DOHH2 (cell line): ENCODE results near the gene PKD1L1.

Source experiments
- H3F3A ChIP-seq: fragments of 200-600 bp; sonication (generic), shearing (Covaris generic); 2 replicates; pipeline ENCODE4 v1.6.0; 2016; ENCODE audit warnings: antibody characterized with exemption, mild to moderate bottlenecking; ENCODE audit not compliant: control insufficient read depth, insufficient read depth
- H3K27ac ChIP-seq: fragments of 200-600 bp; sonication (generic); 2 replicates; pipeline ENCODE4 v1.5.1; 2014; ENCODE audit warnings: low read depth, mild to moderate bottlenecking, low read length, moderate library complexity
- H3K27me3 ChIP-seq: fragments of 200-600 bp; sonication (generic); 2 replicates; pipeline ENCODE4 v1.6.1; 2014; ENCODE audit warnings: mild to moderate bottlenecking, low read length, mixed read lengths; ENCODE audit not compliant: control insufficient read depth
- H3K36me3 ChIP-seq: fragments of 200-600 bp; sonication (generic); 2 replicates; pipeline ENCODE4 v1.6.1; 2014; ENCODE audit warnings: mild to moderate bottlenecking, low read length, moderate library complexity, mixed read lengths; ENCODE audit not compliant: control insufficient read depth
- H3K4me1 ChIP-seq: fragments of 200-600 bp; sonication (generic); 2 replicates; pipeline ENCODE4 v1.6.1; 2014; ENCODE audit warnings: mild to moderate bottlenecking, low read length, mixed read lengths; ENCODE audit not compliant: control insufficient read depth
- H3K4me2 ChIP-seq: fragments of 200-600 bp; sonication (generic); 2 replicates; pipeline ENCODE4 v1.6.0; 2014; ENCODE audit warnings: mild to moderate bottlenecking, low read length, moderate library complexity
- H3K4me3 ChIP-seq: fragments of 200-600 bp; sonication (generic); 2 replicates; pipeline ENCODE4 v1.5.1; 2014; ENCODE audit warnings: mild to moderate bottlenecking, low read length, mixed read lengths
- H3K79me2 ChIP-seq: fragments of 200-600 bp; sonication (generic); 2 replicates; pipeline ENCODE4 v1.6.1; 2014; ENCODE audit warnings: mild to moderate bottlenecking, low read length, mixed read lengths; ENCODE audit not compliant: control insufficient read depth
- H3K9me2 ChIP-seq: fragments of 200-600 bp; sonication (generic); replicated peaks from 2 replicates; pipeline ENCODE4 v1.6.1; 2014; ENCODE audit warnings: mild to moderate bottlenecking, low read length, mixed read lengths; ENCODE audit not compliant: control insufficient read depth
- H3K9me3 ChIP-seq: fragments of 200-600 bp; sonication (generic); 2 replicates; pipeline ENCODE4 v1.6.1; 2014; ENCODE audit warnings: antibody characterized with exemption, low read length, mixed read lengths; ENCODE audit not compliant: control insufficient read depth, insufficient read depth
- H4K20me1 ChIP-seq: fragments of 200-600 bp; sonication (generic); 2 replicates; pipeline ENCODE4 v1.6.0; 2014; ENCODE audit warnings: low read depth, mild to moderate bottlenecking, antibody characterized with exemption, low read length, moderate library complexity; ENCODE audit not compliant: control insufficient read depth, insufficient read depth
- CTCF ChIP-seq: fragments of 200-600 bp; sonication (generic); IDR thresholded peaks from one replicate; pipeline ENCODE4 v1.5.1; 2014; ENCODE audit warnings: antibody characterized with exemption, mild to moderate bottlenecking, low read depth, low read length; ENCODE audit not compliant: poor library complexity, severe bottlenecking
- EZH2phosphoT487 ChIP-seq: fragments of 200-600 bp; sonication (generic); IDR thresholded peaks from 2 replicates; pipeline ENCODE4 v1.6.1; 2017; ENCODE audit warnings: borderline replicate concordance, mild to moderate bottlenecking, antibody characterized with exemption, low read length, moderate library complexity, mixed read lengths

The PKD1L1 gene

GRCh38 chr7:47812429-47813136 is 135.7 kb downstream of the PKD1L1 start:
- Histone ChIP-seq H3K79me2 (no peaks in the 10 kb centered on the region), H3K36me3 (no peaks in the 10 kb centered on the region), H3K4me2 (no peak overlapping the region), H3K4me1 (peaks cover 38% of the 10 kb centered on the region), H4K20me1 (no peaks in the 10 kb centered on the region), H3K27me3 (no peaks in the 10 kb centered on the region), H3F3A (no peaks in the 10 kb centered on the region), H3K9me3 (no peaks in the 10 kb centered on the region), H3K4me3 (no peak overlapping the region), H3K27ac (no peak overlapping the region), H3K9me2 (no peaks in the 10 kb centered on the region)
- TF ChIP-seq EZH2phosphoT487: no peak
- TF ChIP-seq CTCF: no peak

- no peak for TF ChIP-seq EZH2phosphoT487
- TF ChIP-seq CTCF: no peak
- Histone ChIP-seq H3K4me1 (peaks cover 45% of the 10 kb centered on the region), H3K36me3 (no peaks in the 10 kb centered on the region)
Measured at GRCh38 chr7:47811632-47812380, 136.5 kb downstream of the PKD1L1 start.

GRCh38 chr7:47809387-47809786 is 138.9 kb downstream of the PKD1L1 start:
- H3K4me3 ChIP-seq: no peak overlapping the region
- no peak for TF ChIP-seq CTCF
- no peak for TF ChIP-seq EZH2phosphoT487

More at GRCh38 chr7:47811632-47812380, 136.5 kb downstream of the PKD1L1 start:
- Histone ChIP-seq H3K27me3 (no peaks in the 10 kb centered on the region), H3F3A (no peaks in the 10 kb centered on the region), H3K4me3 (no peak overlapping the region), H3K79me2 (no peaks in the 10 kb centered on the region), H3K27ac (no peak overlapping the region), H4K20me1 (no peaks in the 10 kb centered on the region), H3K4me2 (no peak overlapping the region), H3K9me3 (no peaks in the 10 kb centered on the region), H3K9me2 (no peaks in the 10 kb centered on the region)

More at GRCh38 chr7:47809387-47809786, 138.9 kb downstream of the PKD1L1 start:
- Histone ChIP-seq H3K36me3 (no peaks in the 10 kb centered on the region), H3K9me3 (no peaks in the 10 kb centered on the region), H4K20me1 (no peaks in the 10 kb centered on the region), H3K27ac (no peak overlapping the region), H3F3A (no peaks in the 10 kb centered on the region), H3K4me2 (no peak overlapping the region), H3K9me2 (no peaks in the 10 kb centered on the region), H3K27me3 (no peaks in the 10 kb centered on the region), H3K4me1 (peaks cover 52% of the 10 kb centered on the region), H3K79me2 (no peaks in the 10 kb centered on the region)
